Measurements from ENCODE around the gene UPK3B. TPM values are rescaled to one million over a fixed set of nuclear protein-coding genes. Genes with fewer than 3 reads are reported as not detected.
"Not testable (repeated sequence)": the region's sequence is repeated elsewhere in the genome, so short reads cannot be mapped to it uniquely, and the experiment has no call there.

UPK3B gene
- total RNA-seq, 2 experiments from 2014 or later, result 1.2 to 1.4 TPM

- POLR2A ChIA-PET, result no interaction called here
- DNase-seq (ENCODE audit: low spot score), result no peak
- no TSS peak for BruUV-seq (replicated peaks)
- H3K4me2 ChIP-seq (ENCODE audit: low read length), result no peak overlapping the region
- TF ChIP-seq EZH2phosphoT487 (IDR thresholded peaks at IDR 0.05; ENCODE audit: borderline replicate concordance, low read depth, low read length), result no peak
- no peaks in the 10 kb centered on the region for H3K4me1 ChIP-seq (ENCODE audit: insufficient read depth, low read length, poor library complexity, severe bottlenecking)
- H3K4me3 ChIP-seq (ENCODE audit: low read depth, low read length, poor library complexity, severe bottlenecking), result no peak overlapping the region
- H3K9me3 ChIP-seq (ENCODE audit: low read length), result no peaks in the 10 kb centered on the region
- H3K36me3 ChIP-seq (ENCODE audit: insufficient read depth, low read length), result no peaks in the 10 kb centered on the region
- CTCF ChIA-PET (ENCODE audit: unreplicated experiment), result no interaction called here
- intact Hi-C loops (cut with micrococcal nuclease; ENCODE audit: unreplicated experiment), result no loop called here
- H2AFZ ChIP-seq (ENCODE audit: low read length), result no peak overlapping the region
- no peaks in the 10 kb centered on the region for H4K20me1 ChIP-seq (ENCODE audit: insufficient read depth, low read length)
- H3K9me2 ChIP-seq (ENCODE audit: insufficient read depth, low read length), result no peaks in the 10 kb centered on the region
- no peak overlapping the region for H3K27ac ChIP-seq (ENCODE audit: low read depth, low read length, poor library complexity, severe bottlenecking)
- no peaks in the 10 kb centered on the region for H3K79me2 ChIP-seq (ENCODE audit: insufficient read depth, low read depth, low read length)
These were observed 4.8 kb downstream of the UPK3B start for GRCh38 chr7:76514926-76515771.

- ChIA-PET POLR2A (no interaction called here), CTCF (ENCODE audit: unreplicated experiment) (no interaction called here)
- TF ChIP-seq EZH2phosphoT487 (IDR thresholded peaks at IDR 0.05; ENCODE audit: borderline replicate concordance, low read depth, low read length) (no peak), CTCF (conservative IDR thresholded peaks at IDR 0.05; ENCODE audit: low read length) (peak; percentile 71)
- H3K9me3 ChIP-seq (ENCODE audit: low read length), result no peaks in the 10 kb centered on the region
- H3K27ac ChIP-seq (ENCODE audit: low read depth, low read length, poor library complexity, severe bottlenecking), result no peak overlapping the region
- H3K79me2 ChIP-seq (ENCODE audit: insufficient read depth, low read depth, low read length), result no peaks in the 10 kb centered on the region
- intact Hi-C loops (cut with micrococcal nuclease; ENCODE audit: unreplicated experiment), result no loop called here
- no peaks in the 10 kb centered on the region for H3K36me3 ChIP-seq (ENCODE audit: insufficient read depth, low read length)
- H2AFZ ChIP-seq (ENCODE audit: low read length), result no peak overlapping the region
- no peak overlapping the region for H3K4me3 ChIP-seq (ENCODE audit: low read depth, low read length, poor library complexity, severe bottlenecking)
- no peak overlapping the region for H3K4me2 ChIP-seq (ENCODE audit: low read length)
- peak; percentile 17 for DNase-seq (ENCODE audit: low spot score)
- H3K9me2 ChIP-seq (ENCODE audit: insufficient read depth, low read length), result no peaks in the 10 kb centered on the region
- no peaks in the 10 kb centered on the region for H3K4me1 ChIP-seq (ENCODE audit: insufficient read depth, low read length, poor library complexity, severe bottlenecking)
- no peaks in the 10 kb centered on the region for H4K20me1 ChIP-seq (ENCODE audit: insufficient read depth, low read length)
- BruUV-seq (replicated peaks), result no TSS peak
These were observed 5.7 kb downstream of the UPK3B start for GRCh38 chr7:76515999-76516443.

GRCh38 chr7:76516932-76517331 lies 6.6 kb downstream of the UPK3B start:
- H3K4me2 ChIP-seq (ENCODE audit: low read length); H3K9me2 ChIP-seq (ENCODE audit: insufficient read depth, low read length); DNase-seq (ENCODE audit: low spot score); POLR2A ChIA-PET; H3K4me3 ChIP-seq (ENCODE audit: low read depth, low read length, poor library complexity, severe bottlenecking); H3K4me1 ChIP-seq (ENCODE audit: insufficient read depth, low read length, poor library complexity, severe bottlenecking); H2AFZ ChIP-seq (ENCODE audit: low read length); intact Hi-C loops (cut with micrococcal nuclease; ENCODE audit: unreplicated experiment); CTCF ChIA-PET (ENCODE audit: unreplicated experiment); H3K79me2 ChIP-seq (ENCODE audit: insufficient read depth, low read depth, low read length); H3K36me3 ChIP-seq (ENCODE audit: insufficient read depth, low read length); BruUV-seq (replicated peaks); H4K20me1 ChIP-seq (ENCODE audit: insufficient read depth, low read length); H3K27ac ChIP-seq (ENCODE audit: low read depth, low read length, poor library complexity, severe bottlenecking); H3K9me3 ChIP-seq (ENCODE audit: low read length): not testable (repeated sequence)

GRCh38 chr7:76526183-76526582 lies 15.8 kb downstream of the UPK3B start:
- BruUV-seq (replicated peaks); H4K20me1 ChIP-seq (ENCODE audit: insufficient read depth, low read length); DNase-seq (ENCODE audit: low spot score); H3K36me3 ChIP-seq (ENCODE audit: insufficient read depth, low read length); H3K27ac ChIP-seq (ENCODE audit: low read depth, low read length, poor library complexity, severe bottlenecking); CTCF ChIA-PET (ENCODE audit: unreplicated experiment); POLR2A ChIA-PET; H3K79me2 ChIP-seq (ENCODE audit: insufficient read depth, low read depth, low read length); H2AFZ ChIP-seq (ENCODE audit: low read length); H3K4me3 ChIP-seq (ENCODE audit: low read depth, low read length, poor library complexity, severe bottlenecking); H3K4me1 ChIP-seq (ENCODE audit: insufficient read depth, low read length, poor library complexity, severe bottlenecking); intact Hi-C loops (cut with micrococcal nuclease; ENCODE audit: unreplicated experiment); H3K4me2 ChIP-seq (ENCODE audit: low read length); H3K9me3 ChIP-seq (ENCODE audit: low read length); H3K9me2 ChIP-seq (ENCODE audit: insufficient read depth, low read length): not testable (repeated sequence)

- H4K20me1 ChIP-seq (ENCODE audit: insufficient read depth, low read length); H3K36me3 ChIP-seq (ENCODE audit: insufficient read depth, low read length); H2AFZ ChIP-seq (ENCODE audit: low read length); DNase-seq (ENCODE audit: low spot score); POLR2A ChIA-PET; intact Hi-C loops (cut with micrococcal nuclease; ENCODE audit: unreplicated experiment); H3K4me3 ChIP-seq (ENCODE audit: low read depth, low read length, poor library complexity, severe bottlenecking); CTCF ChIA-PET (ENCODE audit: unreplicated experiment); H3K9me2 ChIP-seq (ENCODE audit: insufficient read depth, low read length); H3K79me2 ChIP-seq (ENCODE audit: insufficient read depth, low read depth, low read length); H3K4me1 ChIP-seq (ENCODE audit: insufficient read depth, low read length, poor library complexity, severe bottlenecking); H3K9me3 ChIP-seq (ENCODE audit: low read length); H3K27ac ChIP-seq (ENCODE audit: low read depth, low read length, poor library complexity, severe bottlenecking); BruUV-seq (replicated peaks); H3K4me2 ChIP-seq (ENCODE audit: low read length): not testable (repeated sequence)
These were observed 21.3 kb downstream of the UPK3B start for GRCh38 chr7:76531643-76532042.

GRCh38 chr7:76543197-76543596 lies 32.8 kb downstream of the UPK3B start, which contains the start of gene SPDYE16:
TSS of gene SPDYE16 (minus strand) at chr7:76543297. CDS start at chr7:76541459, 1,838 bp downstream.
- intact Hi-C loops (cut with micrococcal nuclease; ENCODE audit: unreplicated experiment); POLR2A ChIA-PET; H4K20me1 ChIP-seq (ENCODE audit: insufficient read depth, low read length); CTCF ChIA-PET (ENCODE audit: unreplicated experiment); H3K36me3 ChIP-seq (ENCODE audit: insufficient read depth, low read length); BruUV-seq (replicated peaks); H3K79me2 ChIP-seq (ENCODE audit: insufficient read depth, low read depth, low read length); H3K4me2 ChIP-seq (ENCODE audit: low read length); H3K9me2 ChIP-seq (ENCODE audit: insufficient read depth, low read length); H3K27ac ChIP-seq (ENCODE audit: low read depth, low read length, poor library complexity, severe bottlenecking); H2AFZ ChIP-seq (ENCODE audit: low read length); H3K4me1 ChIP-seq (ENCODE audit: insufficient read depth, low read length, poor library complexity, severe bottlenecking); H3K4me3 ChIP-seq (ENCODE audit: low read depth, low read length, poor library complexity, severe bottlenecking); DNase-seq (ENCODE audit: low spot score); H3K9me3 ChIP-seq (ENCODE audit: low read length): not testable (repeated sequence)

Measured in OCI-LY7 (cell line).